HEK293 (cell line): ENCODE measurements around the gene SIRPB2.

ENCODE experiments used
- CTCF ChIA-PET: fragments of 350-600 bp; formaldehyde crosslinking; extraction: SDS; loops from one replicate; lab custom pipeline; 2021; ENCODE audit warnings: antibody characterized with exemption; lab: Yijun Ruan, JAX
- POLR2A ChIA-PET: fragments of 300-600 bp; formaldehyde crosslinking; extraction: SDS; loops from one replicate; lab custom pipeline; 2020; ENCODE audit warnings: antibody characterized with exemption, inconsistent platforms; lab: Yijun Ruan, JAX
- H3K27ac ChIP-seq: fragments of 200-500 bp; sonication (Bioruptor generic); 2 replicates; pipeline ENCODE4 v1.5.1; 2014; ENCODE audit warnings: low read depth, low read length, control low read depth, inconsistent platforms; ENCODE audit errors: extremely low read depth
- H3K36me3 ChIP-seq, 2 experiments: fragments of 200-500 bp in 1 of 2; sonication (Bioruptor generic) in 1 of 2; 1 replicate in 1 of 2; 2 replicates in 1 of 2; pipeline ENCODE4 v1.5.1; 2014 to 2017; ENCODE audit warnings: inconsistent platforms in 2 of 2, low read length in 2 of 2; ENCODE audit not compliant: control insufficient read depth in 2 of 2, insufficient read depth in 1 of 2
- H3K4me1 ChIP-seq: fragments of 200-500 bp; sonication (Bioruptor generic); 2 replicates; pipeline ENCODE4 v1.5.1; 2014; ENCODE audit warnings: mild to moderate bottlenecking, low read length, inconsistent platforms; ENCODE audit not compliant: control insufficient read depth, insufficient read depth
- H3K4me3 ChIP-seq: 2 replicates; pipeline ENCODE4 v1.5.1; 2011; ENCODE audit warnings: low read depth, mild to moderate bottlenecking, control low read depth, low read length, moderate library complexity
- H3K9me3 ChIP-seq: fragments of 200-500 bp; sonication (Bioruptor generic); 2 replicates; pipeline ENCODE4 v1.5.1; 2014; ENCODE audit warnings: low read depth, low read length, inconsistent platforms; ENCODE audit not compliant: control insufficient read depth, insufficient read depth
- FEZF1 ChIP-seq: fragments of 450-650 bp; formaldehyde crosslinking; IDR thresholded peaks from 2 replicates; pipeline ENCODE4 v1.5.1; 2016; ENCODE audit warnings: missing biosample characterization, missing genetic modification characterization
- HOXD13 ChIP-seq: sonication (generic); formaldehyde crosslinking; IDR thresholded peaks from 2 replicates; pipeline ENCODE4 v1.8.0; 2022; ENCODE audit warnings: missing genetic modification reagents, borderline replicate concordance
- MYNN ChIP-seq: fragments of 450-650 bp; formaldehyde crosslinking; IDR thresholded peaks from 2 replicates; pipeline ENCODE4 v1.5.1; 2016; ENCODE audit warnings: missing biosample characterization, missing genetic modification characterization, borderline replicate concordance
- PRDM1 ChIP-seq: fragments of 450-650 bp; formaldehyde crosslinking; IDR thresholded peaks from 2 replicates; pipeline ENCODE4; 2016; ENCODE audit warnings: missing biosample characterization, missing genetic modification characterization
- SCRT2 ChIP-seq: fragments of 450-650 bp; formaldehyde crosslinking; IDR thresholded peaks from 2 replicates; pipeline ENCODE4 v1.5.1; 2016; ENCODE audit warnings: missing biosample characterization, missing genetic modification characterization
- ZFP3 ChIP-seq: fragments of 450-650 bp; formaldehyde crosslinking; IDR thresholded peaks from 2 replicates; pipeline ENCODE4 v1.5.1; 2016; ENCODE audit warnings: low read depth, missing biosample characterization, missing genetic modification characterization
- ZNF121 ChIP-seq: fragments of 450-650 bp; formaldehyde crosslinking; IDR thresholded peaks from 2 replicates; pipeline ENCODE4 v1.5.1; 2016; ENCODE audit warnings: missing biosample characterization, missing genetic modification characterization
- ZNF324 ChIP-seq: fragments of 450-650 bp; formaldehyde crosslinking; IDR thresholded peaks from 2 replicates; pipeline ENCODE4 v1.5.1; 2016; ENCODE audit warnings: missing biosample characterization, missing genetic modification characterization
- ZNF404 ChIP-seq: fragments of 450-650 bp; formaldehyde crosslinking; IDR thresholded peaks from 2 replicates; pipeline ENCODE4 v1.5.1; 2017; ENCODE audit warnings: missing biosample characterization, missing genetic modification characterization
- ZNF548 ChIP-seq: fragments of 450-650 bp; formaldehyde crosslinking; IDR thresholded peaks from 2 replicates; pipeline ENCODE4 v1.5.1; 2016; ENCODE audit warnings: missing biosample characterization, missing genetic modification characterization
- ZNF555 ChIP-seq: fragments of 450-650 bp; formaldehyde crosslinking; conservative IDR thresholded peaks from 2 replicates; pipeline ENCODE4 v1.5.1; 2017; ENCODE audit warnings: missing biosample characterization, mild to moderate bottlenecking, missing genetic modification characterization, inconsistent platforms
- ZNF610 ChIP-seq: fragments of 450-650 bp; formaldehyde crosslinking; IDR thresholded peaks from 2 replicates; pipeline ENCODE4 v1.5.1; 2016; ENCODE audit warnings: missing biosample characterization, missing genetic modification characterization, borderline replicate concordance
- ZNF629 ChIP-seq: fragments of 450-650 bp; formaldehyde crosslinking; IDR thresholded peaks from 2 replicates; pipeline ENCODE4 v1.5.1; 2017; ENCODE audit warnings: missing biosample characterization, missing genetic modification characterization
- ZNF707 ChIP-seq: fragments of 450-650 bp; formaldehyde crosslinking; IDR thresholded peaks from 2 replicates; pipeline ENCODE4 v1.5.1; 2016; ENCODE audit warnings: missing biosample characterization, missing genetic modification characterization
- ZNF792 ChIP-seq: fragments of 450-650 bp; formaldehyde crosslinking; IDR thresholded peaks from 2 replicates; pipeline ENCODE4 v1.5.1; 2016; ENCODE audit warnings: missing biosample characterization, missing genetic modification characterization
- ZNF830 ChIP-seq: fragments of 450-650 bp; IDR thresholded peaks from 2 replicates; pipeline ENCODE4 v1.5.0; 2018; ENCODE audit warnings: missing biosample characterization, missing genetic modification characterization, low read depth, mild to moderate bottlenecking, moderate library complexity
- ZXDB ChIP-seq: fragments of 450-650 bp; formaldehyde crosslinking; IDR thresholded peaks from 2 replicates; pipeline ENCODE4 v1.5.1; 2016; ENCODE audit warnings: missing biosample characterization, missing genetic modification characterization
- TF ChIP-seq, protein P1 (sequence below): fragments of 450-650 bp; formaldehyde crosslinking; conservative IDR thresholded peaks from 2 replicates; pipeline ENCODE4 v1.5.1; 2016; ENCODE audit warnings: low read depth, missing biosample characterization, missing genetic modification characterization
- TF ChIP-seq, protein P2 (sequence below): fragments of 450-650 bp; formaldehyde crosslinking; IDR thresholded peaks from 2 replicates; pipeline ENCODE4 v1.5.1; 2016; ENCODE audit warnings: missing biosample characterization, missing genetic modification characterization, borderline replicate concordance

Gene SIRPB2

DNA sequence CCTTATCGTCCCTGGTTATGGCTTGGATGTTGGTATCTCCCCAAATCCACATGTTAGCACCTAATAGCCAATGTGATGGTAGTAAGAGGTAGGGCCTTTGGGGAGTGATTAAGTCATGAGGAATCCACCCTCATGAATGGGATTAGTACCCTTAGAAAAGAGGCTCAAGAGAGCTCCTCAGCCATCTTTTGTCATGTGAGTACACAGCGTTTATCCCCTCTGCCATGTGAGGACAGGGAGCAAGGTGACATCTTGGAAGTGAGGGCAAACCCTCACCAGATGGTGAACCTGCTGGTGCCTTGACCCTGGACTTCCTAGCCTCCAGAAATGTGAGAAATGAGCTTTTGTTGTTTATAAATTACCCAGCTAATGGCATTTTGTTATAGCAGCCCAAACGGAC is 16.1 kb upstream of the SIRPB2 start:
- Histone ChIP-seq H3K27ac (no peak overlapping the region), H3K4me1 (no peaks in the 10 kb centered on the region), H3K9me3 (no peaks in the 10 kb centered on the region; the same call in 1 of the 2 replicates), H3K36me3 (no peaks in the 10 kb centered on the region), H3K4me3 (no peak overlapping the region)
- ChIA-PET CTCF (interaction anchor here (0.6 to 2.5 kb wide), 5 partner anchors 38 to 270 kb away, joined by 3 to 6 read pairs (median 3); no protein-coding TSS in a partner anchor), POLR2A (no interaction called here)
- TF ChIP-seq ZNF629 (no peak), HOXD13 (CRISPR knock-in tag) (no peak), ZNF404 (tag by site-specific recombination) (no peak), ZXDB (tag by site-specific recombination) (no peak), ZNF324 (tag by site-specific recombination) (no peak), ZNF830 (tag by site-specific recombination) (no peak), SCRT2 (tag by site-specific recombination) (no peak), ZNF792 (no peak), ZNF548 (tag by site-specific recombination) (no peak), ZNF121 (tag by site-specific recombination) (no peak), MYNN (tag by site-specific recombination) (no peak), ZFP3 (tag by site-specific recombination) (no peak), FEZF1 (tag by site-specific recombination) (no peak), ZNF610 (tag by site-specific recombination) (no peak), ZNF555 (no peak), ZNF707 (tag by site-specific recombination) (no peak), PRDM1 (tag by site-specific recombination) (no peak)
- TF ChIP-seq, protein P1, sequence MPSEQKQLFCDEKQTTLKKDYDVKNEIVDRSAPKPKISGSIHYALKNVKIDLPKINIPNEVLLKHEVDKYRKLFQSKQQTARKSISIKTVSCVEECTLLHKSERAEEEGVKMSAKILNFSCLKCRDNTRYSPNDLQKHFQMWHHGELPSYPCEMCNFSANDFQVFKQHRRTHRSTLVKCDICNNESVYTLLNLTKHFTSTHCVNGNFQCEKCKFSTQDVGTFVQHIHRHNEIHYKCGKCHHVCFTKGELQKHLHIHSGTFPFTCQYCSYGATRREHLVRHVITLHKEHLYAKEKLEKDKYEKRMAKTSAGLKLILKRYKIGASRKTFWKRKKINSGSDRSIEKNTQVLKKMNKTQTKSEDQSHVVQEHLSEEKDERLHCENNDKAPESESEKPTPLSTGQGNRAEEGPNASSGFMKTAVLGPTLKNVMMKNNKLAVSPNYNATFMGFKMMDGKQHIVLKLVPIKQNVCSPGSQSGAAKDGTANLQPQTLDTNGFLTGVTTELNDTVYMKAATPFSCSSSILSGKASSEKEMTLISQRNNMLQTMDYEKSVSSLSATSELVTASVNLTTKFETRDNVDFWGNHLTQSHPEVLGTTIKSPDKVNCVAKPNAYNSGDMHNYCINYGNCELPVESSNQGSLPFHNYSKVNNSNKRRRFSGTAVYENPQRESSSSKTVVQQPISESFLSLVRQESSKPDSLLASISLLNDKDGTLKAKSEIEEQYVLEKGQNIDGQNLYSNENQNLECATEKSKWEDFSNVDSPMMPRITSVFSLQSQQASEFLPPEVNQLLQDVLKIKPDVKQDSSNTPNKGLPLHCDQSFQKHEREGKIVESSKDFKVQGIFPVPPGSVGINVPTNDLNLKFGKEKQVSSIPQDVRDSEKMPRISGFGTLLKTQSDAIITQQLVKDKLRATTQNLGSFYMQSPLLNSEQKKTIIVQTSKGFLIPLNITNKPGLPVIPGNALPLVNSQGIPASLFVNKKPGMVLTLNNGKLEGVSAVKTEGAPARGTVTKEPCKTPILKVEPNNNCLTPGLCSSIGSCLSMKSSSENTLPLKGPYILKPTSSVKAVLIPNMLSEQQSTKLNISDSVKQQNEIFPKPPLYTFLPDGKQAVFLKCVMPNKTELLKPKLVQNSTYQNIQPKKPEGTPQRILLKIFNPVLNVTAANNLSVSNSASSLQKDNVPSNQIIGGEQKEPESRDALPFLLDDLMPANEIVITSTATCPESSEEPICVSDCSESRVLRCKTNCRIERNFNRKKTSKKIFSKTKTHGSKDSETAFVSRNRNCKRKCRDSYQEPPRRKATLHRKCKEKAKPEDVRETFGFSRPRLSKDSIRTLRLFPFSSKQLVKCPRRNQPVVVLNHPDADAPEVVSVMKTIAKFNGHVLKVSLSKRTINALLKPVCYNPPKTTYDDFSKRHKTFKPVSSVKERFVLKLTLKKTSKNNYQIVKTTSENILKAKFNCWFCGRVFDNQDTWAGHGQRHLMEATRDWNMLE (tag by site-specific recombination), result no peak
- TF ChIP-seq, protein P2, sequence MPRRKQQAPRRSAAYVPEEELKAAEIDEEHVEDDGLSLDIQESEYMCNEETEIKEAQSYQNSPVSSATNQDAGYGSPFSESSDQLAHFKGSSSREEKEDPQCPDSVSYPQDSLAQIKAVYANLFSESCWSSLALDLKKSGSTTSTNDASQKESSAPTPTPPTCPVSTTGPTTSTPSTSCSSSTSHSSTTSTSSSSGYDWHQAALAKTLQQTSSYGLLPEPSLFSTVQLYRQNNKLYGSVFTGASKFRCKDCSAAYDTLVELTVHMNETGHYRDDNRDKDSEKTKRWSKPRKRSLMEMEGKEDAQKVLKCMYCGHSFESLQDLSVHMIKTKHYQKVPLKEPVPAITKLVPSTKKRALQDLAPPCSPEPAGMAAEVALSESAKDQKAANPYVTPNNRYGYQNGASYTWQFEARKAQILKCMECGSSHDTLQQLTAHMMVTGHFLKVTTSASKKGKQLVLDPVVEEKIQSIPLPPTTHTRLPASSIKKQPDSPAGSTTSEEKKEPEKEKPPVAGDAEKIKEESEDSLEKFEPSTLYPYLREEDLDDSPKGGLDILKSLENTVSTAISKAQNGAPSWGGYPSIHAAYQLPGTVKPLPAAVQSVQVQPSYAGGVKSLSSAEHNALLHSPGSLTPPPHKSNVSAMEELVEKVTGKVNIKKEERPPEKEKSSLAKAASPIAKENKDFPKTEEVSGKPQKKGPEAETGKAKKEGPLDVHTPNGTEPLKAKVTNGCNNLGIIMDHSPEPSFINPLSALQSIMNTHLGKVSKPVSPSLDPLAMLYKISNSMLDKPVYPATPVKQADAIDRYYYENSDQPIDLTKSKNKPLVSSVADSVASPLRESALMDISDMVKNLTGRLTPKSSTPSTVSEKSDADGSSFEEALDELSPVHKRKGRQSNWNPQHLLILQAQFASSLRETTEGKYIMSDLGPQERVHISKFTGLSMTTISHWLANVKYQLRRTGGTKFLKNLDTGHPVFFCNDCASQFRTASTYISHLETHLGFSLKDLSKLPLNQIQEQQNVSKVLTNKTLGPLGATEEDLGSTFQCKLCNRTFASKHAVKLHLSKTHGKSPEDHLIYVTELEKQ (tag by site-specific recombination), result no peak
